Astrocyte (in vitro differentiated cells and primary cell): ENCODE data around the gene CYTH4. TPM values are rescaled to one million over a fixed set of nuclear protein-coding genes. Genes with fewer than 3 reads are reported as not detected.
"Not testable (repeated sequence)": the region's sequence is repeated elsewhere in the genome, so short reads cannot be mapped to it uniquely, and the experiment has no call there.

Source experiments
- DNase-seq: peaks from one replicate; pipeline ENCODE4 v3.0.0-alpha.2; 2010; ENCODE audit warnings: low read depth
- FAIRE-seq: peaks from 2 replicates; lab custom pipeline; 2011; peaks lifted over from hg19 to GRCh38; lab: Jason Lieb, UNC
- H2AFZ ChIP-seq: 2 replicates; pipeline ENCODE4 v1.6.0; 2012; ENCODE audit warnings: low read depth, low read length, inconsistent platforms
- H3K27ac ChIP-seq: 2 replicates; pipeline ENCODE4 v1.5.1; 2011; ENCODE audit warnings: low read depth, low read length, inconsistent platforms
- H3K27me3 ChIP-seq: 2 replicates; pipeline ENCODE4 v1.6.0; 2011; ENCODE audit warnings: low read length, inconsistent platforms; ENCODE audit not compliant: insufficient read depth
- H3K36me3 ChIP-seq: 2 replicates; pipeline ENCODE4 v1.5.1; 2011; ENCODE audit warnings: low read length, inconsistent platforms; ENCODE audit not compliant: insufficient read depth
- H3K4me1 ChIP-seq: 2 replicates; pipeline ENCODE4 v1.5.1; 2011; ENCODE audit warnings: low read length, inconsistent platforms; ENCODE audit not compliant: insufficient read depth
- H3K4me2 ChIP-seq: 2 replicates; pipeline ENCODE4 v1.6.0; 2012; ENCODE audit warnings: low read length, inconsistent platforms
- H3K4me3 ChIP-seq: 2 replicates; pipeline ENCODE4 v1.5.1; 2011; ENCODE audit warnings: low read depth, mild to moderate bottlenecking, low read length, inconsistent platforms; ENCODE audit not compliant: insufficient read depth
- H3K79me2 ChIP-seq: 2 replicates; pipeline ENCODE4 v1.6.0; 2012; ENCODE audit warnings: mild to moderate bottlenecking, low read length, inconsistent platforms; ENCODE audit not compliant: insufficient read depth
- H3K9ac ChIP-seq: 2 replicates; pipeline ENCODE4 v1.6.0; 2012; ENCODE audit warnings: mild to moderate bottlenecking, low read length, inconsistent platforms
- H3K9me3 ChIP-seq: 2 replicates; pipeline ENCODE4 v1.5.1; 2012; ENCODE audit warnings: low read depth, mild to moderate bottlenecking, low read length, inconsistent platforms; ENCODE audit not compliant: insufficient read depth
- H4K20me1 ChIP-seq: 2 replicates; pipeline ENCODE4 v1.6.0; 2012; ENCODE audit warnings: low read length, inconsistent platforms; ENCODE audit not compliant: insufficient read depth
- H3K27ac Mint-ChIP-seq: one replicate; pipeline ENCODE4 v1.8.0; 2021; ENCODE audit warnings: mild to moderate bottlenecking, mixed read lengths; ENCODE audit not compliant: unreplicated experiment
- H3K27me3 Mint-ChIP-seq: one replicate; pipeline ENCODE4 v1.8.0; 2021; ENCODE audit warnings: low read depth, mixed read lengths; ENCODE audit not compliant: unreplicated experiment
- H3K36me3 Mint-ChIP-seq: one replicate; pipeline ENCODE4 v1.8.0; 2021; ENCODE audit warnings: low read depth, mixed read lengths; ENCODE audit not compliant: unreplicated experiment
- H3K4me1 Mint-ChIP-seq: one replicate; pipeline ENCODE4 v1.8.0; 2021; ENCODE audit warnings: low read depth, mixed read lengths; ENCODE audit not compliant: unreplicated experiment
- H3K4me3 Mint-ChIP-seq: one replicate; pipeline ENCODE4 v1.8.0; 2021; ENCODE audit warnings: mild to moderate bottlenecking, moderate library complexity, mixed read lengths; ENCODE audit not compliant: unreplicated experiment
- H3K9me3 Mint-ChIP-seq: one replicate; pipeline ENCODE4 v1.8.0; 2021; ENCODE audit warnings: mild to moderate bottlenecking, mixed read lengths; ENCODE audit not compliant: unreplicated experiment
- CTCF ChIP-seq: IDR thresholded peaks from 2 replicates; pipeline ENCODE4 v1.5.1; 2011; ENCODE audit warnings: low read depth, mild to moderate bottlenecking, inconsistent platforms, low read length, moderate library complexity; ENCODE audit not compliant: insufficient read depth
- EZH2 ChIP-seq: IDR thresholded peaks from 2 replicates; pipeline ENCODE4 v1.6.1; 2012; ENCODE audit warnings: mild to moderate bottlenecking, low read length, inconsistent platforms; ENCODE audit not compliant: insufficient read depth
- total RNA-seq: library from RNA; stranded (reverse); gene quantifications from 2 replicates; pipeline ENCODE4 v1.2.1, GENCODE V29; 2021

CYTH4 gene
- total RNA-seq, 1 donor from 2014 or later, result not detected

GRCh38 chr22:37249986-37250385 lies 32.3 kb upstream of the CYTH4 start:
- Histone ChIP-seq H3K9me3 (no peaks in the 10 kb centered on the region), H3K27ac (no peak overlapping the region), H3K4me3 (no peak overlapping the region), H3K79me2 (no peaks in the 10 kb centered on the region), H2AFZ (no peak overlapping the region), H3K9ac (no peak overlapping the region), H3K4me2 (no peak overlapping the region), H3K27me3 (no peaks in the 10 kb centered on the region), H4K20me1 (no peaks in the 10 kb centered on the region), H3K4me1 (peaks cover 21% of the 10 kb centered on the region), H3K36me3 (no peaks in the 10 kb centered on the region)
- peaks cover 10% of the 10 kb centered on the region for H3K27me3 Mint-ChIP-seq
- H3K4me1 Mint-ChIP-seq, result peaks cover 6% of the 10 kb centered on the region
- DNase-seq (no peak), FAIRE-seq (no peak)
- no peaks in the 10 kb centered on the region for H3K9me3 Mint-ChIP-seq
- no peak overlapping the region for H3K27ac Mint-ChIP-seq
- no peak for TF ChIP-seq CTCF
- no peak for TF ChIP-seq EZH2
- no peak overlapping the region for H3K4me3 Mint-ChIP-seq
- H3K36me3 Mint-ChIP-seq, result no peaks in the 10 kb centered on the region

GRCh38 chr22:37251836-37252235 lies 30.5 kb upstream of the CYTH4 start:
- H3K9me3 ChIP-seq, H3K4me3 Mint-ChIP-seq, H3K4me2 ChIP-seq, H2AFZ ChIP-seq, H3K79me2 ChIP-seq, H3K36me3 ChIP-seq, H3K27ac Mint-ChIP-seq, DNase-seq, H3K27me3 ChIP-seq, H3K27ac ChIP-seq, FAIRE-seq, H3K36me3 Mint-ChIP-seq, H3K9ac ChIP-seq, H4K20me1 ChIP-seq, H3K4me3 ChIP-seq, H3K4me1 Mint-ChIP-seq, H3K9me3 Mint-ChIP-seq: not testable (repeated sequence)
- peaks cover 25% of the 10 kb centered on the region for H3K4me1 ChIP-seq
- peaks cover 18% of the 10 kb centered on the region for H3K27me3 Mint-ChIP-seq

- Mint-ChIP-seq H3K27ac (no peak overlapping the region), H3K27me3 (peaks cover 17% of the 10 kb centered on the region), H3K4me1 (peaks cover 6% of the 10 kb centered on the region), H3K36me3 (no peaks in the 10 kb centered on the region), H3K4me3 (no peak overlapping the region), H3K9me3 (no peaks in the 10 kb centered on the region)
- H3K9me3 ChIP-seq, result no peaks in the 10 kb centered on the region
- DNase-seq (no peak), FAIRE-seq (no peak)
- no peaks in the 10 kb centered on the region for H3K36me3 ChIP-seq
- no peak overlapping the region for H3K4me3 ChIP-seq
- H3K4me1 ChIP-seq, result peaks cover 25% of the 10 kb centered on the region
- peak; percentile 32 for TF ChIP-seq CTCF
- no peak for TF ChIP-seq EZH2
- no peak overlapping the region for H3K9ac ChIP-seq
- peak overlapping the region; percentile 9 for H2AFZ ChIP-seq
- H3K27ac ChIP-seq, result no peak overlapping the region
- no peaks in the 10 kb centered on the region for H3K79me2 ChIP-seq
- H4K20me1 ChIP-seq, result no peaks in the 10 kb centered on the region
- H3K27me3 ChIP-seq, result no peaks in the 10 kb centered on the region
- peak overlapping the region; percentile 7 for H3K4me2 ChIP-seq
Observed at GRCh38 chr22:37253126-37253660, 29.1 kb upstream of the CYTH4 start.
